Vagina (tissue), 2 donors: ENCODE measurements around the gene KCNS1.
A peak's percentile ranks its signal among the peaks of the same experiment; 100 is the strongest.

ENCODE experiments used
- POLR2A ChIP-seq, 2 donors: fragments of 450-650 bp; IDR thresholded peaks; one replicate each; pipeline ENCODE4 v1.6.1; 2017; ENCODE audit warnings: antibody characterized with exemption in 2 of 2, mild to moderate bottlenecking in 2 of 2, moderate library complexity in 2 of 2
- POLR2AphosphoS5 ChIP-seq, 2 donors: sonication (generic); formaldehyde crosslinking; IDR thresholded peaks; one replicate each; pipeline ENCODE4 v1.9.0; 2017; ENCODE audit warnings: antibody characterized with exemption in 2 of 2, mild to moderate bottlenecking in 2 of 2, low read depth in 1 of 2; ENCODE audit not compliant: insufficient read depth in 1 of 2
- TF ChIP-seq, protein P1 (sequence below), 3 experiments: fragments of 450-650 bp in 2 of 3; fragments of 200-600 bp in 1 of 3; sonication (generic) in 1 of 3; IDR thresholded peaks; one replicate each; pipeline ENCODE4 v1.5.1; 2017 to 2019; ENCODE audit warnings: antibody characterized with exemption in 3 of 3, mild to moderate bottlenecking in 2 of 3, moderate library complexity in 2 of 3

DNA sequence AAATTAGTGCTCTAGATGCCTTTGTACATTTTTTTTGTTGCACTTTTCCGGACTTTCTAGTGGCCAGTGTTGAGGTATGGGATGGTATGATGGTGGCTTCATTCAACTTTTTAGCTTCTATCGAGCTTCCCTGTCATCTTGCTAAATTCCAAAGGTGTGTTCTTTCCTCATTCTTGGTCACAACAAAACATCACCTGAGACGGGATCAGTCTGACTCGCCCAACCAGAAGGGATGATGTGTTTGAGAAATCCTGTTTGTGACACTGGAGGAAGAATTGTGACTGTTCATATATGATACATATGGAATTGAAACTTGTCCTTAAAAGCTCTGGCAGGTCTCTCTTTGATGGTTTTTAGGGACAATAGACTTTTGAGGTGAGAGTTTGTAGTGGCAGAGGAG lies 33.8 kb downstream of the KCNS1 start:
- TF ChIP-seq POLR2A (IDR thresholded peaks at IDR 0.05) (no peak), POLR2AphosphoS5 (IDR thresholded peaks at IDR 0.05; ENCODE audit: insufficient read depth in 1 of 2, low read depth in 1 of 2) (peak in 1 of 2 donors; percentile 18)
- TF ChIP-seq, protein P1, sequence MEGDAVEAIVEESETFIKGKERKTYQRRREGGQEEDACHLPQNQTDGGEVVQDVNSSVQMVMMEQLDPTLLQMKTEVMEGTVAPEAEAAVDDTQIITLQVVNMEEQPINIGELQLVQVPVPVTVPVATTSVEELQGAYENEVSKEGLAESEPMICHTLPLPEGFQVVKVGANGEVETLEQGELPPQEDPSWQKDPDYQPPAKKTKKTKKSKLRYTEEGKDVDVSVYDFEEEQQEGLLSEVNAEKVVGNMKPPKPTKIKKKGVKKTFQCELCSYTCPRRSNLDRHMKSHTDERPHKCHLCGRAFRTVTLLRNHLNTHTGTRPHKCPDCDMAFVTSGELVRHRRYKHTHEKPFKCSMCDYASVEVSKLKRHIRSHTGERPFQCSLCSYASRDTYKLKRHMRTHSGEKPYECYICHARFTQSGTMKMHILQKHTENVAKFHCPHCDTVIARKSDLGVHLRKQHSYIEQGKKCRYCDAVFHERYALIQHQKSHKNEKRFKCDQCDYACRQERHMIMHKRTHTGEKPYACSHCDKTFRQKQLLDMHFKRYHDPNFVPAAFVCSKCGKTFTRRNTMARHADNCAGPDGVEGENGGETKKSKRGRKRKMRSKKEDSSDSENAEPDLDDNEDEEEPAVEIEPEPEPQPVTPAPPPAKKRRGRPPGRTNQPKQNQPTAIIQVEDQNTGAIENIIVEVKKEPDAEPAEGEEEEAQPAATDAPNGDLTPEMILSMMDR (IDR thresholded peaks at IDR 0.05): no peak
